ENCODE results near the gene ZNF500. TPM values are rescaled to one million over a fixed set of nuclear protein-coding genes. Genes with fewer than 3 reads are reported as not detected.
A peak's percentile ranks its signal among the peaks of the same experiment; 100 is the strongest.

ZNF500 gene
- total RNA-seq, 4 donors from 2014 or later = 4.5 to 9.7 (median 8.4) TPM

DNA sequence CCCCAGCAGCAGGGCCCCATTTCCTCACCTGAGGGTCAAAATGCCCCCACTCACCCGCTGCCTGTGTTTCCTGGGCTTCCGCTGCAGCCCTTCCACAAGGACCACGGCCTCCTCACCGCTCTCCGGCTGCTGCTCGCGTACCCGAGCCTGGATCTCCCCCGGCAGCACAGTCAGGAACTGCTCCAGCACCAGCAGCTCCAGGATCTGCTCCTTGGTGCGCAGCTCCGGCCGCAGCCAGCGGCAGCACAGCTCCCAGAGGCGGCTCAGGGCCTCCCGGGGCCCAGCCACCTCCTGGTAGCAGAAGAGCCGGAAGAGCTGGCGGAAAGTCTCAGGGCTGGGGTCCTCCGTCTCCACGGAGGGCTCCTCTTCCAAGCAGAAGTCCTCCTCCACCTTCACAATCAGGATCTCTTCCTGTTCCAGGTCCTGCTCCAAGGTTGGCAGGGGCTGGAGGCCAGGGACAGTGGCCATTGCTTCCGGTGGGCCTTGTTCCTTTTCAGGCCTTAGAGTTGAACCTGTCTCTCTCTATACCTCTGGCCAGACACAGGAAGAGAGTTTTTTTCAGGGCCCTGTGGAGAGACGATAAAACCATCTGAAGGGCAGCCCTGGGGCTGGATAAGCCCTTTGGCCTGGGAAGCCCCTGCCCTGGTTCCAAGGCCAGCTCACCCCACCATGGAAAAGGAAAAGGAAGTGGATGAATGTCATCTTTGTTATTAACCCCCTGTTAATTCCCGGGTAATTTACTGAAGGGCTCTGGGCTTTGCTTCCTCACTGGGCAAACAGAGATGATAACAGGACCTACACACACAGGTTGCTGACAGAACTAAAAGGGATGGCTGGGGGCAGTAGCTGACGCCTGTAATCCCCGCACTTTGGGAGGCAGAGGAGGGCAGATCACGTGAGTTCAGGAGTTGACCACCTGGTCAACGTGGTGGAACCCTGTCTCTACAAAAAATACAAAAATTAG lies 1.2 kb downstream of the ZNF500 start:
- H3K36me3 ChIP-seq = peaks cover 13 to 48% (median 17%) of the 10 kb centered on the region in 3 donors
- TF ChIP-seq POLR2A (IDR thresholded peaks at IDR 0.05) = no peak
- TF ChIP-seq, protein P1, sequence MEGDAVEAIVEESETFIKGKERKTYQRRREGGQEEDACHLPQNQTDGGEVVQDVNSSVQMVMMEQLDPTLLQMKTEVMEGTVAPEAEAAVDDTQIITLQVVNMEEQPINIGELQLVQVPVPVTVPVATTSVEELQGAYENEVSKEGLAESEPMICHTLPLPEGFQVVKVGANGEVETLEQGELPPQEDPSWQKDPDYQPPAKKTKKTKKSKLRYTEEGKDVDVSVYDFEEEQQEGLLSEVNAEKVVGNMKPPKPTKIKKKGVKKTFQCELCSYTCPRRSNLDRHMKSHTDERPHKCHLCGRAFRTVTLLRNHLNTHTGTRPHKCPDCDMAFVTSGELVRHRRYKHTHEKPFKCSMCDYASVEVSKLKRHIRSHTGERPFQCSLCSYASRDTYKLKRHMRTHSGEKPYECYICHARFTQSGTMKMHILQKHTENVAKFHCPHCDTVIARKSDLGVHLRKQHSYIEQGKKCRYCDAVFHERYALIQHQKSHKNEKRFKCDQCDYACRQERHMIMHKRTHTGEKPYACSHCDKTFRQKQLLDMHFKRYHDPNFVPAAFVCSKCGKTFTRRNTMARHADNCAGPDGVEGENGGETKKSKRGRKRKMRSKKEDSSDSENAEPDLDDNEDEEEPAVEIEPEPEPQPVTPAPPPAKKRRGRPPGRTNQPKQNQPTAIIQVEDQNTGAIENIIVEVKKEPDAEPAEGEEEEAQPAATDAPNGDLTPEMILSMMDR (IDR thresholded peaks at IDR 0.05) = no peak
- peak overlapping the region; percentile 74 to 97 (median 94) for H3K4me3 ChIP-seq
- 66 to 70% methylated on average over 14 to 17 of the region's 26 CpGs for WGBS, 2 donors
- no peaks in the 10 kb centered on the region for H3K9me3 ChIP-seq
- no peaks in the 10 kb centered on the region for H3K27me3 ChIP-seq
- peaks cover 24 to 64% (median 25%) of the 10 kb centered on the region in 3 donors for H3K4me1 ChIP-seq
- intact Hi-C loops (cut with DNase I) = no loop called here
- DNase-seq = no peak
- peak overlapping the region in 3 of 4 donors; percentile 89 to 96 (median 90) for H3K27ac ChIP-seq

DNA sequence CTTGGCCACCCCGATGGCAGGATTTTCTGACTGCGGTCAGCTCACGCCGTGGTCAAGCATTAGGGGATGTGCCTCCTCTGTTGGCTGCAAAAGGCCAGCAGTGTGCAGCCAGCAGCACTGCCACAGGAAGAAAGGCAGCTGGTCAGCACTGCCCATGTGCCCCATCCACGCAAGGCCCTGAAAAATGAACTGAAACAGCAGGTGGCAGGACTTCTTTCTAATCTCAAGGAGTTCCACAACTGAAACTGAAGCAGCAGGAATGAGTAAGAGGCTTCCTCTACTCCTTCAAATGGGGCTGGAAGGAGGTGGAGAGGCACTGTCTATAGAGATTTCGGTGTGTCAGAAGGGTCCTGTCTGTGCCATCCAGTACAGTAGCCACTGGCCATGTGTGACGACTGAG lies 3.2 kb downstream of the ZNF500 start:
- Histone ChIP-seq H3K9me3 (no peaks in the 10 kb centered on the region), H3K27me3 (no peaks in the 10 kb centered on the region), H3K4me1 (peaks cover 21 to 58% (median 25%) of the 10 kb centered on the region in 3 donors), H3K27ac (no peak overlapping the region), H3K4me3 (no peak overlapping the region), H3K36me3 (peaks cover 22 to 68% (median 34%) of the 10 kb centered on the region in 3 donors)
- 83 to 86% methylated on average over 2 to 4 of the region's 7 CpGs for WGBS, 2 donors
- TF ChIP-seq, protein P1 (IDR thresholded peaks at IDR 0.05) = no peak
- TF ChIP-seq POLR2A (IDR thresholded peaks at IDR 0.05) = no peak
- intact Hi-C loops (cut with DNase I) = no loop called here
- DNase-seq = no peak

DNA sequence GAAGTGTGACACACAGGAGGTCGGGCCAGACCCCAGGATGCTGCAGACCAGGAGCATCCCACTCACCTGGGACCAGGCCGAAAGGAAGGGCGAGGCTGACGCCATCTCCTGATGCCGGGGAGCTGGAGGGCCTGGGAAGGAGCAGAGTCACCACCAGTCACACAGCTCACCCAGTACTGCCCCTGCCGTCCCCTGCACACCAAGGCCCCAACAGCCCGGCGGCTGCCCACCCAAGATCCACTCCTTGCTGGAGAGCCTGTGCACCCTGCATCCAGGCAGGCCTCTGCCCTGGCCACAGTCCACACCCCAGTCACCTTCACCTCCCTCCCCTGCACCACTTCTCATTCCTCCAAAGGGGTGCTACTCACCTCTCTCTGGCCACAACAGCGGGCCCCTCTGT lies 4.8 kb downstream of the ZNF500 start:
- no peak for TF ChIP-seq POLR2A (IDR thresholded peaks at IDR 0.05)
- TF ChIP-seq, protein P1 (IDR thresholded peaks at IDR 0.05) = no peak
- no peak for DNase-seq

DNA sequence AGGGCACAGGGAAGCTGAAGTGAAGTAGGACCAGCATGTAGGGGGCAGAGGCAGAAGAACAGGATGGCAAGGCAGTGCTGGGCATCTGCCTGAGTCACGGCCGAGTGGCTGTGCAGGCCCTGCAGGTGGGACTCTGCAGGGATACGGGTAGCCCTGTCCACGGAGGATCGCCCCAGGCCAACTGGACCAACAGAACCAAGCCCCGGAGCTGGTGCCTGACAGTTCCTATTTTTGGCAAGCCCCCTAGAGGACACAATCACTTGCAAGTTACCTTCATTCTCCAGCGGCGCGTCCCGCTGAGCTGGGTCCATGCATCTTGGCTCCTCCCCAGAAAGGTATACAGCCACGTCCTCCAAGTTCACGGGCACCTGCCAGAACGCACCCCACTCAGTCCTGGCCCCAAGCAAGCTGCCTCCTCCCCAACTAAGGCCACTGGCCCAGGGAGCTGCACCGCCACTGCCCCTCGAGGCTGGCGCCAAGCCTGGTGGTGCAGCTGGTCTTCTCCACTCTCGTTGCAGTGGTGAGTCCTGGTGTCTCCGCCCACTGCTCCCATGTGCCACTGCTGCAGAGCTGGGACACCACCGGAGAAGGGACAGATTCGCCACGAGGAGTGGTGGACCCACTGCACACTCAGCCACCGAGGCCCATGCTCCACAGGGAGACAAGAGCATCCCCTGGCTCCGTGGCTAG lies 6.6 kb downstream of the ZNF500 start:
- no peak for DNase-seq

More for the DNA sequence above, 4.8 kb downstream of the ZNF500 start:
- intact Hi-C loops (cut with DNase I) = no loop called here
- Histone ChIP-seq H3K27me3 (no peaks in the 10 kb centered on the region), H3K27ac (no peak overlapping the region), H3K4me3 (no peak overlapping the region), H3K9me3 (no peaks in the 10 kb centered on the region), H3K36me3 (peaks cover 31 to 84% (median 34%) of the 10 kb centered on the region in 3 donors), H3K4me1 (peaks cover 12 to 43% (median 13%) of the 10 kb centered on the region in 3 donors)
- 40 to 98% methylated on average over 1 to 6 of the region's 9 CpGs for WGBS, 2 donors

More for the DNA sequence above, 6.6 kb downstream of the ZNF500 start:
- Histone ChIP-seq H3K4me1 (peaks cover under 1 to 29% (median 2%) of the 10 kb centered on the region in 3 donors), H3K4me3 (no peak overlapping the region), H3K9me3 (no peaks in the 10 kb centered on the region), H3K27ac (no peak overlapping the region), H3K27me3 (no peaks in the 10 kb centered on the region), H3K36me3 (peaks cover 31 to 99% (median 34%) of the 10 kb centered on the region in 3 donors)
- TF ChIP-seq, protein P1 (IDR thresholded peaks at IDR 0.05) = no peak
- TF ChIP-seq POLR2A (IDR thresholded peaks at IDR 0.05) = no peak
- intact Hi-C loops (cut with DNase I) = no loop called here
- WGBS, 2 donors = 80 to 86% methylated on average over 1 to 4 of the region's 23 CpGs
